WTC11 (cell line): ENCODE results near the gene AHRR.

ENCODE experiments used
- CTCF ChIP-seq: fragments of 200-600 bp; IDR thresholded peaks from 2 replicates; pipeline ENCODE4 v1.8.0; 2022; ENCODE audit warnings: antibody characterized with exemption
- FOXK1 ChIP-seq: sonication (generic); formaldehyde crosslinking; IDR thresholded peaks from 2 replicates; pipeline ENCODE4 v1.8.0; 2022; ENCODE audit warnings: mild to moderate bottlenecking, moderate library complexity, missing genetic modification reagents
- HMGXB4 ChIP-seq: sonication (generic); formaldehyde crosslinking; IDR thresholded peaks from 2 replicates; pipeline ENCODE4 v1.8.1; 2023; ENCODE audit warnings: mild to moderate bottlenecking, moderate library complexity, missing genetic modification reagents
- KAT7 ChIP-seq: sonication (generic); formaldehyde crosslinking; IDR thresholded peaks from 2 replicates; pipeline ENCODE4 v1.8.1; 2023; ENCODE audit warnings: missing genetic modification reagents, mild to moderate bottlenecking, borderline replicate concordance
- MLX ChIP-seq: sonication (generic); formaldehyde crosslinking; IDR thresholded peaks from 2 replicates; pipeline ENCODE4 v1.8.1; 2023; ENCODE audit warnings: mild to moderate bottlenecking, missing genetic modification reagents, moderate library complexity
- NFE2L1 ChIP-seq: sonication (generic); formaldehyde crosslinking; IDR thresholded peaks from 2 replicates; pipeline ENCODE4 v1.8.1; 2023; ENCODE audit warnings: missing genetic modification reagents
- RELA ChIP-seq: sonication (generic); formaldehyde crosslinking; IDR thresholded peaks from 2 replicates; pipeline ENCODE4 v1.8.1; 2022; ENCODE audit warnings: missing genetic modification reagents, mild to moderate bottlenecking, borderline replicate concordance
- RORB ChIP-seq: fragments of 250-450 bp; sonication (Bioruptor Pico); IDR thresholded peaks from 2 replicates; pipeline ENCODE4 v1.9.0; 2021; ENCODE audit warnings: mild to moderate bottlenecking
- USF2 ChIP-seq: sonication (generic); formaldehyde crosslinking; IDR thresholded peaks from 2 replicates; pipeline ENCODE4 v1.8.1; 2023; ENCODE audit warnings: mild to moderate bottlenecking, missing genetic modification reagents, moderate library complexity
- ZBTB21 ChIP-seq: sonication (generic); formaldehyde crosslinking; IDR thresholded peaks from 2 replicates; pipeline ENCODE4 v1.8.1; 2023; ENCODE audit warnings: mild to moderate bottlenecking, missing genetic modification reagents, borderline replicate concordance
- TF ChIP-seq, protein P1 (sequence below): fragments of 250-450 bp; sonication (Bioruptor Pico); IDR thresholded peaks from 2 replicates; pipeline ENCODE4 v1.9.0; 2021; ENCODE audit warnings: mild to moderate bottlenecking
- TF ChIP-seq, protein P2 (sequence below): sonication (generic); formaldehyde crosslinking; IDR thresholded peaks from 2 replicates; pipeline ENCODE4 v1.8.0; 2023; ENCODE audit warnings: missing genetic modification reagents, mild to moderate bottlenecking, borderline replicate concordance
- TF ChIP-seq, protein P3 (sequence below): sonication (generic); formaldehyde crosslinking; IDR thresholded peaks from 2 replicates; pipeline ENCODE4 v1.8.0; 2022; ENCODE audit warnings: mild to moderate bottlenecking, missing genetic modification reagents
- TF ChIP-seq, protein P4 (sequence below): sonication (generic); formaldehyde crosslinking; IDR thresholded peaks from 2 replicates; pipeline ENCODE4 v1.8.0; 2022; ENCODE audit warnings: mild to moderate bottlenecking, missing genetic modification reagents

- no peak for TF ChIP-seq NFE2L1 (CRISPR knock-in tag)
- no peak for TF ChIP-seq CTCF
- TF ChIP-seq, protein P1, sequence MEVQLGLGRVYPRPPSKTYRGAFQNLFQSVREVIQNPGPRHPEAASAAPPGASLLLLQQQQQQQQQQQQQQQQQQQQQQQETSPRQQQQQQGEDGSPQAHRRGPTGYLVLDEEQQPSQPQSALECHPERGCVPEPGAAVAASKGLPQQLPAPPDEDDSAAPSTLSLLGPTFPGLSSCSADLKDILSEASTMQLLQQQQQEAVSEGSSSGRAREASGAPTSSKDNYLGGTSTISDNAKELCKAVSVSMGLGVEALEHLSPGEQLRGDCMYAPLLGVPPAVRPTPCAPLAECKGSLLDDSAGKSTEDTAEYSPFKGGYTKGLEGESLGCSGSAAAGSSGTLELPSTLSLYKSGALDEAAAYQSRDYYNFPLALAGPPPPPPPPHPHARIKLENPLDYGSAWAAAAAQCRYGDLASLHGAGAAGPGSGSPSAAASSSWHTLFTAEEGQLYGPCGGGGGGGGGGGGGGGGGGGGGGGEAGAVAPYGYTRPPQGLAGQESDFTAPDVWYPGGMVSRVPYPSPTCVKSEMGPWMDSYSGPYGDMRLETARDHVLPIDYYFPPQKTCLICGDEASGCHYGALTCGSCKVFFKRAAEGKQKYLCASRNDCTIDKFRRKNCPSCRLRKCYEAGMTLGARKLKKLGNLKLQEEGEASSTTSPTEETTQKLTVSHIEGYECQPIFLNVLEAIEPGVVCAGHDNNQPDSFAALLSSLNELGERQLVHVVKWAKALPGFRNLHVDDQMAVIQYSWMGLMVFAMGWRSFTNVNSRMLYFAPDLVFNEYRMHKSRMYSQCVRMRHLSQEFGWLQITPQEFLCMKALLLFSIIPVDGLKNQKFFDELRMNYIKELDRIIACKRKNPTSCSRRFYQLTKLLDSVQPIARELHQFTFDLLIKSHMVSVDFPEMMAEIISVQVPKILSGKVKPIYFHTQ (CRISPR knock-in tag): no peak
- TF ChIP-seq KAT7 (CRISPR knock-in tag): no peak
- TF ChIP-seq, protein P2, sequence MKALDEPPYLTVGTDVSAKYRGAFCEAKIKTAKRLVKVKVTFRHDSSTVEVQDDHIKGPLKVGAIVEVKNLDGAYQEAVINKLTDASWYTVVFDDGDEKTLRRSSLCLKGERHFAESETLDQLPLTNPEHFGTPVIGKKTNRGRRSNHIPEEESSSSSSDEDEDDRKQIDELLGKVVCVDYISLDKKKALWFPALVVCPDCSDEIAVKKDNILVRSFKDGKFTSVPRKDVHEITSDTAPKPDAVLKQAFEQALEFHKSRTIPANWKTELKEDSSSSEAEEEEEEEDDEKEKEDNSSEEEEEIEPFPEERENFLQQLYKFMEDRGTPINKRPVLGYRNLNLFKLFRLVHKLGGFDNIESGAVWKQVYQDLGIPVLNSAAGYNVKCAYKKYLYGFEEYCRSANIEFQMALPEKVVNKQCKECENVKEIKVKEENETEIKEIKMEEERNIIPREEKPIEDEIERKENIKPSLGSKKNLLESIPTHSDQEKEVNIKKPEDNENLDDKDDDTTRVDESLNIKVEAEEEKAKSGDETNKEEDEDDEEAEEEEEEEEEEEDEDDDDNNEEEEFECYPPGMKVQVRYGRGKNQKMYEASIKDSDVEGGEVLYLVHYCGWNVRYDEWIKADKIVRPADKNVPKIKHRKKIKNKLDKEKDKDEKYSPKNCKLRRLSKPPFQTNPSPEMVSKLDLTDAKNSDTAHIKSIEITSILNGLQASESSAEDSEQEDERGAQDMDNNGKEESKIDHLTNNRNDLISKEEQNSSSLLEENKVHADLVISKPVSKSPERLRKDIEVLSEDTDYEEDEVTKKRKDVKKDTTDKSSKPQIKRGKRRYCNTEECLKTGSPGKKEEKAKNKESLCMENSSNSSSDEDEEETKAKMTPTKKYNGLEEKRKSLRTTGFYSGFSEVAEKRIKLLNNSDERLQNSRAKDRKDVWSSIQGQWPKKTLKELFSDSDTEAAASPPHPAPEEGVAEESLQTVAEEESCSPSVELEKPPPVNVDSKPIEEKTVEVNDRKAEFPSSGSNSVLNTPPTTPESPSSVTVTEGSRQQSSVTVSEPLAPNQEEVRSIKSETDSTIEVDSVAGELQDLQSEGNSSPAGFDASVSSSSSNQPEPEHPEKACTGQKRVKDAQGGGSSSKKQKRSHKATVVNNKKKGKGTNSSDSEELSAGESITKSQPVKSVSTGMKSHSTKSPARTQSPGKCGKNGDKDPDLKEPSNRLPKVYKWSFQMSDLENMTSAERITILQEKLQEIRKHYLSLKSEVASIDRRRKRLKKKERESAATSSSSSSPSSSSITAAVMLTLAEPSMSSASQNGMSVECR (CRISPR knock-in tag): no peak
- no peak for TF ChIP-seq FOXK1 (CRISPR knock-in tag)
- TF ChIP-seq ZBTB21 (CRISPR knock-in tag): no peak
- no peak for TF ChIP-seq RELA (CRISPR knock-in tag)
- TF ChIP-seq, protein P3, sequence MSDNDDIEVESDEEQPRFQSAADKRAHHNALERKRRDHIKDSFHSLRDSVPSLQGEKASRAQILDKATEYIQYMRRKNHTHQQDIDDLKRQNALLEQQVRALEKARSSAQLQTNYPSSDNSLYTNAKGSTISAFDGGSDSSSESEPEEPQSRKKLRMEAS: no peak
- TF ChIP-seq HMGXB4 (CRISPR knock-in tag): no peak
- TF ChIP-seq MLX (CRISPR knock-in tag): no peak
- TF ChIP-seq, protein P4, sequence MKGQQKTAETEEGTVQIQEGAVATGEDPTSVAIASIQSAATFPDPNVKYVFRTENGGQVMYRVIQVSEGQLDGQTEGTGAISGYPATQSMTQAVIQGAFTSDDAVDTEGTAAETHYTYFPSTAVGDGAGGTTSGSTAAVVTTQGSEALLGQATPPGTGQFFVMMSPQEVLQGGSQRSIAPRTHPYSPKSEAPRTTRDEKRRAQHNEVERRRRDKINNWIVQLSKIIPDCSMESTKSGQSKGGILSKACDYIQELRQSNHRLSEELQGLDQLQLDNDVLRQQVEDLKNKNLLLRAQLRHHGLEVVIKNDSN (CRISPR knock-in tag): no peak
- TF ChIP-seq USF2: no peak
- TF ChIP-seq RORB: no peak
Observed at GRCh38 chr5:468401-468800, 146.9 kb downstream of the AHRR start.
